SKM-1 treated with dmso at 0.1 percent for 144 hours (cell line): ENCODE results near the gene TP73.
A peak's percentile ranks its signal among the peaks of the same experiment; 100 is the strongest.

Experiments
- DNase-seq: peaks from one replicate; lab custom pipeline; 2025; ENCODE audit not compliant: unreplicated experiment; lab: John Stamatoyannopoulos, UW

The TP73 gene

GRCh38 chr1:3705341-3705950, 53.1 kb downstream of the TP73 start:
- DNase-seq = no peak

GRCh38 chr1:3706651-3707297, 54.5 kb downstream of the TP73 start:
- no peak for DNase-seq

GRCh38 chr1:3707298-3707938, 55.1 kb downstream of the TP73 start:
- no peak for DNase-seq

- DNase-seq = no peak
Measured at GRCh38 chr1:3707939-3708328, 55.6 kb downstream of the TP73 start.

- no peak for DNase-seq
Measured at GRCh38 chr1:3708791-3709190, 56.5 kb downstream of the TP73 start.

- DNase-seq = no peak
Measured at GRCh38 chr1:3710251-3710650, 57.9 kb downstream of the TP73 start.

GRCh38 chr1:3711381-3711779, 59.1 kb downstream of the TP73 start:
- no peak for DNase-seq

- no peak for DNase-seq
Measured at GRCh38 chr1:3711780-3712451, 59.6 kb downstream of the TP73 start.

- no peak for DNase-seq
Measured at GRCh38 chr1:3712573-3713535, 60.5 kb downstream of the TP73 start.

GRCh38 chr1:3713840-3714239, 61.5 kb downstream of the TP73 start:
- DNase-seq = no peak

- no peak for DNase-seq
Measured at GRCh38 chr1:3714284-3714741, 62.0 kb downstream of the TP73 start.

GRCh38 chr1:3714814-3715213, 62.5 kb downstream of the TP73 start:
- no peak for DNase-seq

- DNase-seq = no peak
Measured at GRCh38 chr1:3716351-3716750, 64.0 kb downstream of the TP73 start.

GRCh38 chr1:3717041-3717714, 64.9 kb downstream of the TP73 start:
- DNase-seq = peak; percentile 35

GRCh38 chr1:3717715-3718601, 65.6 kb downstream of the TP73 start:
- no peak for DNase-seq

GRCh38 chr1:3718764-3719163, 66.4 kb downstream of the TP73 start:
- no peak for DNase-seq

GRCh38 chr1:3721955-3722465, 69.7 kb downstream of the TP73 start:
- no peak for DNase-seq

GRCh38 chr1:3722846-3723245, 70.5 kb downstream of the TP73 start:
- DNase-seq = no peak

- peak; percentile 44 for DNase-seq
Measured at GRCh38 chr1:3724416-3725030, 72.2 kb downstream of the TP73 start.
